GM19463 (cell line): ENCODE data around the gene CNKSR3.
"Not testable (repeated sequence)": the region's sequence is repeated elsewhere in the genome, so short reads cannot be mapped to it uniquely, and the experiment has no call there.

Source experiments
- ATAC-seq: cut with Tn5 transposase; IDR thresholded peaks from one replicate; pipeline ENCODE4 v1.9.1; 2021; ENCODE audit warnings: mild to moderate bottlenecking, moderate library complexity; ENCODE audit not compliant: unreplicated experiment

Gene CNKSR3

GRCh38 chr6:154510144-154510905 lies at the start of gene CNKSR3:
CNKSR3 (minus strand) TSS chr6:154510685; CDS start chr6:154510114, 571 bp downstream.
- peak; percentile 77 for ATAC-seq

- ATAC-seq: no peak
Measured at GRCh38 chr6:154558984-154559383, 48.5 kb upstream of the CNKSR3 start.

- no peak for ATAC-seq
Measured at GRCh38 chr6:154558513-154558912, 48.0 kb upstream of the CNKSR3 start.

GRCh38 chr6:154555073-154555677 lies 44.7 kb upstream of the CNKSR3 start:
- no peak for ATAC-seq

- no peak for ATAC-seq
Measured at GRCh38 chr6:154554491-154554890, 44.0 kb upstream of the CNKSR3 start.

- ATAC-seq: no peak
Measured at GRCh38 chr6:154550779-154551178, 40.3 kb upstream of the CNKSR3 start.

GRCh38 chr6:154549179-154549578 lies 38.7 kb upstream of the CNKSR3 start:
- ATAC-seq: no peak

GRCh38 chr6:154548130-154548830 lies 37.8 kb upstream of the CNKSR3 start:
- no peak for ATAC-seq

- no peak for ATAC-seq
Measured at GRCh38 chr6:154543628-154544027, 33.1 kb upstream of the CNKSR3 start.

- ATAC-seq: no peak
Measured at GRCh38 chr6:154542747-154543146, 32.3 kb upstream of the CNKSR3 start.

- not testable (repeated sequence) for ATAC-seq
Measured at GRCh38 chr6:154541837-154542236, 31.4 kb upstream of the CNKSR3 start.

- no peak for ATAC-seq
Measured at GRCh38 chr6:154539593-154540269, 29.2 kb upstream of the CNKSR3 start.

- ATAC-seq: no peak
Measured at GRCh38 chr6:154538640-154539191, 28.2 kb upstream of the CNKSR3 start.

GRCh38 chr6:154537511-154538325 lies 27.2 kb upstream of the CNKSR3 start:
- no peak for ATAC-seq

GRCh38 chr6:154536999-154537398 lies 26.5 kb upstream of the CNKSR3 start:
- ATAC-seq: no peak

GRCh38 chr6:154536255-154536654 lies 25.8 kb upstream of the CNKSR3 start:
- ATAC-seq: no peak

GRCh38 chr6:154535851-154536250 lies 25.4 kb upstream of the CNKSR3 start:
- no peak for ATAC-seq

GRCh38 chr6:154535147-154535546 lies 24.7 kb upstream of the CNKSR3 start:
- ATAC-seq: no peak

- ATAC-seq: no peak
Measured at GRCh38 chr6:154534531-154534930, 24.0 kb upstream of the CNKSR3 start.

GRCh38 chr6:154532426-154532825 lies 21.9 kb upstream of the CNKSR3 start:
- no peak for ATAC-seq
